ENCODE measurements around the gene WDR82. TPM values are rescaled to one million over a fixed set of nuclear protein-coding genes. Genes with fewer than 3 reads are reported as not detected.

WDR82 gene
- total and polyA plus RNA-seq, 2 of the 8 experiments (the other 6 are each of a cell fraction or from before 2014, with no cell fraction given), result 33.5 to 82.7 TPM

DNA sequence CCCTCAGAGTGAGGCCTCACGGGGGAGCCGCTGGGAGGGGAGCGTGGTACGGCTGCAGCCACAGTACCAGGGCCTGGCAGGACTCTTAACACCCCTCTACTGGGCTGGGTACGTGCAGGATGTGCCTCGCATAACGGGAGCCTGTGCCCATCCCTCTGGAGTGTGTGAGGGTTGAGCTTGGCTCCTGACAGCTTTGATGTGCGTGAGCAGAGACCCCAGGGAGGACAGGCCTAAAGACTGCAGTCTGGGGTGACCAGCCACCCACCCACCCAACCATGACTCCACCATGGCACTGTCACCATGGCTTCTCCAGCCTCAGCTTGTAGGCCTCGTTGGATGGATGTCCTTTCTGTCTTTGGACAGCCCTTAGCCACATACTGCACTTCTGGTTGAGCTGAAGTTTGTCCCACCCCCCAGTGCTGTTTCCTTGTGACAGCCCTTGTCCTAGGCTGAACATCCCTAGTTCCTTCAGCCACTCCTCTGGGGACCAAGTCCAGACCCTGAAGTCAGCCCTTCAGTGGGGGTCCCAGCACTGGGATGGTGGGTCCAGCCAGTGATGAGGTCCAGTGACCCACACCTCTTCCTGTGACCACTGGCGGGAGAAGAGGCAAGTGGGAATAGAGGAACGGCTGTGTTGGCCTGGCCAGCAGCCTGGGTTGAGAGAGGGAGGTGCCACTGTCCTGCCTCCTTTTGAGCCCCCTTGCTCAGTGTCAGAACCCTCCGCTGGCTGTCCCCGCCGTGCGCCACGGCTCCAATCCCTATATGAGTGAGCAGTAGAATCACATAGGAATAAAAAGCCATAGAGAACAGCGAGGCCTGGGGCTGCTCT is 15.3 kb upstream of the WDR82 start:
- no peak overlapping the region for H3K23ac ChIP-seq (ENCODE audit: insufficient read length)
- no peak overlapping the region for H2BK15ac ChIP-seq (ENCODE audit: low read length)
- H2BK5ac ChIP-seq (ENCODE audit: low read depth, low read length), result no peak overlapping the region
- CTCF ChIA-PET (ENCODE audit: partially characterized antibody), result interaction anchor here (1.3 to 15.3 kb wide), 4 partner anchors 13 to 93 kb away, joined by 3 to 198 read pairs (median 70); no protein-coding TSS in a partner anchor
- H4K5ac ChIP-seq (ENCODE audit: insufficient read length, low read depth, low read length), result no peak overlapping the region
- H4K20me1 ChIP-seq (replicated peaks in 1 of 2; ENCODE audit: control insufficient read depth in 1 of 2, insufficient read depth in 2 of 2, low read length in 2 of 2), result no peaks in the 10 kb centered on the region
- H2BK12ac ChIP-seq (ENCODE audit: low read depth, low read length), result no peak overlapping the region
- no peak for FAIRE-seq
- H3K79me2 ChIP-seq (ENCODE audit: control insufficient read depth in 1 of 2, insufficient read depth in 2 of 2, low read length in 2 of 2), result no peaks in the 10 kb centered on the region
- no peak overlapping the region for H3K9ac ChIP-seq (replicated peaks in 1 of 4; ENCODE audit: extremely low read depth in 1 of 4, low read depth in 3 of 4, low read length in 3 of 4)
- H3K27me3 ChIP-seq (replicated peaks in 1 of 4; ENCODE audit: control insufficient read depth in 3 of 4, extremely low read depth in 1 of 4, insufficient read depth in 3 of 4, low read length in 3 of 4), result peaks cover 0 to 8% (median 2%) of the 10 kb centered on the region in 4 experiments; a peak in 2 of 7 replicates
- H3K9me3 ChIP-seq (ENCODE audit: insufficient read depth in 2 of 2, low read depth in 1 of 2, low read length in 1 of 2), result no peaks in the 10 kb centered on the region
- no peak overlapping the region for H3K4ac ChIP-seq (replicated peaks; ENCODE audit: insufficient read length, low read depth, low read length)
- POLR2A ChIA-PET (ENCODE audit: partially characterized antibody), result no interaction called here
- H3K14ac ChIP-seq (ENCODE audit: insufficient read length), result no peak overlapping the region
- H3K4me2 ChIP-seq (ENCODE audit: insufficient read depth in 1 of 2, low read depth in 2 of 2, low read length in 2 of 2), result no peak overlapping the region
- 91% methylated on average over 17 of the region's 17 CpGs; no CpG with 5 or more reads in 1 of the 2 experiments for WGBS, 2 experiments (ENCODE audit: extremely low coverage in 1 of 2, insufficient coverage in 1 of 2, insufficient read length in 1 of 2, insufficient replicate concordance in 2 of 2, low coverage in 1 of 2, low lambda C conversion rate in 2 of 2, missing lambda C conversion rate in 1 of 2)
- H3K4me1 ChIP-seq (replicated peaks in 1 of 4; ENCODE audit: control insufficient read depth in 3 of 4, insufficient read depth in 4 of 4, low read length in 3 of 4), result peaks cover 0 to 13% (median 6%) of the 10 kb centered on the region in 4 experiments; a peak in 6 of 7 replicates
- H3K79me1 ChIP-seq (ENCODE audit: low read depth, low read length), result no peaks in the 10 kb centered on the region; the same call in 1 of the 2 replicates
- no peaks in the 10 kb centered on the region for H3K36me3 ChIP-seq (ENCODE audit: control insufficient read depth in 2 of 4, insufficient read depth in 4 of 4, low read length in 3 of 4)
- no peak for DNase-seq (ENCODE audit: low read depth in 1 of 2, low spot score in 2 of 2)
- no peak overlapping the region; the same call in 1 of the 2 replicates for H4K8ac ChIP-seq (ENCODE audit: extremely low read depth, insufficient read depth, low read length)
- no peak overlapping the region for H2BK20ac ChIP-seq (ENCODE audit: low read length)
- TF ChIP-seq SIRT6 (IDR thresholded peaks at IDR 0.05; ENCODE audit: low read length), result no peak
- H3K27ac ChIP-seq (ENCODE audit: low read depth, low read length), result no peak overlapping the region
- H3K23me2 ChIP-seq (ENCODE audit: low read depth, low read length), result peaks cover 3% of the 10 kb centered on the region
- no peak overlapping the region for H3K18ac ChIP-seq (ENCODE audit: extremely low read depth, low read length)
- no peak overlapping the region for H2BK120ac ChIP-seq (replicated peaks; ENCODE audit: low read depth, low read length)
- H2AFZ ChIP-seq (ENCODE audit: low read length), result no peak overlapping the region
- no peak overlapping the region for H2AK5ac ChIP-seq (ENCODE audit: low read depth, low read length)
- no peak overlapping the region for H4K91ac ChIP-seq (replicated peaks; ENCODE audit: insufficient read length, low read length)
- H3K56ac ChIP-seq (replicated peaks; ENCODE audit: insufficient read length, low read depth, low read length), result no peak overlapping the region
- no peak overlapping the region for H3K4me3 ChIP-seq (ENCODE audit: extremely low read depth in 1 of 4, insufficient read depth in 2 of 4, low read depth in 3 of 4, low read length in 4 of 4)
